Heart right ventricle (tissue), 16 donors: ENCODE results near the gene TLN1. TPM values are rescaled to one million over a fixed set of nuclear protein-coding genes. Genes with fewer than 3 reads are reported as not detected.
A peak's percentile ranks its signal among the peaks of the same experiment; 100 is the strongest.

Experiments used
- ATAC-seq, 8 donors: fragments of 200-7000 bp; cut with Tn5 transposase; one replicate each; pipeline ENCODE4 v1.9.1; 2020; ENCODE audit warnings: mild to moderate bottlenecking in 8 of 8, moderate library complexity in 8 of 8, moderate number of reproducible peaks in 1 of 8
- DNase-seq, 2 donors: peaks; one replicate each; pipeline ENCODE4 v3.0.0-alpha.2; 2020
- H3K27ac ChIP-seq, 10 donors: fragments of 200-600 bp; sonication (generic) in 2 of 10; one replicate each; pipeline versions ENCODE4 v1.5.0 to v1.8.0; 2020 to 2022; ENCODE audit warnings: mild to moderate bottlenecking in 3 of 10
- H3K27me3 ChIP-seq, 7 donors: fragments of 200-600 bp; one replicate each; pipeline ENCODE4 v1.8.0; 2021 to 2022; ENCODE audit warnings: mild to moderate bottlenecking in 2 of 7
- H3K36me3 ChIP-seq, 9 donors: fragments of 200-600 bp; sonication (generic) in 1 of 9; one replicate each; pipeline versions ENCODE4 v1.5.0 to v1.8.0; 2020 to 2022; ENCODE audit warnings: mild to moderate bottlenecking in 2 of 9
- H3K4me1 ChIP-seq, 9 donors: fragments of 200-600 bp; sonication (generic) in 1 of 9; one replicate each; pipeline versions ENCODE4 v1.5.0 to v1.8.0; 2020 to 2022; ENCODE audit warnings: mild to moderate bottlenecking in 4 of 9
- H3K4me3 ChIP-seq, 10 donors: fragments of 200-600 bp; sonication (generic) in 2 of 10; one replicate each; pipeline versions ENCODE4 v1.5.0 to v1.8.0; 2020 to 2022; ENCODE audit warnings: mild to moderate bottlenecking in 7 of 10, moderate library complexity in 2 of 10
- H3K9me3 ChIP-seq, 11 donors: fragments of 200-600 bp in 10 of 11; sonication (generic) in 2 of 11; one replicate each; pipeline versions ENCODE4 v1.5.0 to v1.8.0; 2013 to 2022; ENCODE audit warnings: mild to moderate bottlenecking in 2 of 11, control low read depth in 1 of 11, moderate library complexity in 1 of 11
- CTCF ChIP-seq, 9 donors: fragments of 200-600 bp; sonication (generic) in 2 of 9; IDR thresholded peaks; one replicate each; pipeline versions ENCODE4 v1.5.0 to v1.8.0; 2021 to 2022; ENCODE audit warnings: antibody characterized with exemption in 9 of 9, mild to moderate bottlenecking in 5 of 9, moderate library complexity in 1 of 9
- WGBS, 2 donors: extraction: QIAGEN DNeasy Blood & Tissue Kit; methylation state at CpG; one replicate each; pipeline ENCODE4 v1.1.7; 2013; ENCODE audit warnings: inconsistent platforms in 1 of 2; 5-methylcytosine and 5-hydroxymethylcytosine counted together
- intact Hi-C, 10 donors: fragments of 100-400 bp; cut with DNase I; formaldehyde crosslinking; loops; one replicate each; pipeline versions ENCODE4 v1.11.1 to v1.14.2; 2022
- polyA plus RNA-seq, 2 donors: library from polyadenylated mRNA; stranded (reverse); fragments of 200-250 nt; gene quantifications; one replicate each; pipeline ENCODE4 v1.2.3, GENCODE V29; 2013
- total RNA-seq, 10 donors: library from RNA; stranded (reverse); fragmentation: NEBNext Ultra II Directional in 3 of 10; extraction: Animal tissue kit (Norgen Biotek cat#: 25700) in 3 of 10; gene quantifications; one replicate each; pipeline versions ENCODE4 v1.2.1 to v1.2.4, GENCODE V29; 2021 to 2023
- donor health status: Arrhythmogenic right ventricular cardiomyopathy.
- donor health status: ischemic (EF 13 %, LVEDD 7.1; RV severe dilation, severe dysfunction).
- donor health status: healthy with polysubstance abuse.
- donor health status: DM: no; HTN: yes; CAD: no.
- donor health status: DM: no; HTN: no; CAD: no.
- donor health status: ischemic (EF 25% LVEDD 6.9; RV normal size, moderate dysfunction).
- donor health status: ischemic (EF 25% LVEDD 5.7; RV mildly dilated, moderate dysfunction).
- donor health status: healthy.
- donor health status: DM: yes; HTN: yes; CAD: no.
- donor health status: Ischemic cardiomyopathy.
- donor health status: ischemic (EF 35%, LVEDD 5.7; RV mildly dilated, moderate dysfunction).
- donor health status: nonischemic (EF 11% LVEDD 7.7; RV severe dilation, severe dysfunction).
- donor health status: DM: yes; HTN: yes; CAD: no.
- donor health status: PGD.
- donor health status: ischemic (EF 29% LVEDD 5.4; RV normal size, mild dysfunction).
- donor health status: nonischemic (EF 23%, LVEDD 6.1; RV moderate dilation, normal function).

TLN1 gene
- total and polyA plus RNA-seq, 12 donors = 99.6 to 323 (median 238) TPM

DNA sequence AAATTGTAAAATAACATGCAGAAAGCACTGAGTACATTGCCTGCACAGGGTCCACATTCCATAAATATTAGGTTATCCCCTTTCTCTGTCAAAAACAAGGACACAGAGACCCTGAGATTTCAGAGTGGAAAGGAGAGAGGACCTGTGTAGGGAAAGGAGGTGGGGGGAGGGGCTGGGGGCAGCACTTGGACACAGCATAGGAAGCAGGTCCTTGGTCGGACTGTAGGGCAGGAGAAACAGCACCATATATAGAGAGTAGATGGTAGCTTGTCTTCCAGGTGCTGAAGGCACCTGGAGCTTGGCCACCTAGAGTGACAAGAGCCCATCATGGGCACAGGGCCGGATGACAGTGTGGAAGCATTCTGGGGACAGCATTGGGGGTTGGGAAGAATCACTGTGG is 44.7 kb downstream of the TLN1 start:
- Histone ChIP-seq H3K9me3 (no peaks in the 10 kb centered on the region), H3K4me1 (peaks cover 9 to 71% (median 48%) of the 10 kb centered on the region in 9 donors), H3K27ac (peak overlapping the region in 9 of 10 donors; percentile 42 to 100 (median 97)), H3K4me3 (peak overlapping the region in 9 of 10 donors; percentile 45 to 86 (median 75)), H3K27me3 (peaks cover 0 to 8% (median 0%) of the 10 kb centered on the region in 7 donors), H3K36me3 (peaks cover 0 to 45% (median 32%) of the 10 kb centered on the region in 9 donors)
- 54 to 58% methylated on average over 2 of the region's 2 CpGs for WGBS, 2 donors
- DNase-seq = no peak
- no peak for ATAC-seq
- no peak for TF ChIP-seq CTCF (IDR thresholded peaks at IDR 0.05)
- intact Hi-C loops = loop anchor here in 1 of 10 donors (2.0 kb wide), 1 partner anchor 23 kb away; the partner anchor contains the start of gene ARHGEF39

DNA sequence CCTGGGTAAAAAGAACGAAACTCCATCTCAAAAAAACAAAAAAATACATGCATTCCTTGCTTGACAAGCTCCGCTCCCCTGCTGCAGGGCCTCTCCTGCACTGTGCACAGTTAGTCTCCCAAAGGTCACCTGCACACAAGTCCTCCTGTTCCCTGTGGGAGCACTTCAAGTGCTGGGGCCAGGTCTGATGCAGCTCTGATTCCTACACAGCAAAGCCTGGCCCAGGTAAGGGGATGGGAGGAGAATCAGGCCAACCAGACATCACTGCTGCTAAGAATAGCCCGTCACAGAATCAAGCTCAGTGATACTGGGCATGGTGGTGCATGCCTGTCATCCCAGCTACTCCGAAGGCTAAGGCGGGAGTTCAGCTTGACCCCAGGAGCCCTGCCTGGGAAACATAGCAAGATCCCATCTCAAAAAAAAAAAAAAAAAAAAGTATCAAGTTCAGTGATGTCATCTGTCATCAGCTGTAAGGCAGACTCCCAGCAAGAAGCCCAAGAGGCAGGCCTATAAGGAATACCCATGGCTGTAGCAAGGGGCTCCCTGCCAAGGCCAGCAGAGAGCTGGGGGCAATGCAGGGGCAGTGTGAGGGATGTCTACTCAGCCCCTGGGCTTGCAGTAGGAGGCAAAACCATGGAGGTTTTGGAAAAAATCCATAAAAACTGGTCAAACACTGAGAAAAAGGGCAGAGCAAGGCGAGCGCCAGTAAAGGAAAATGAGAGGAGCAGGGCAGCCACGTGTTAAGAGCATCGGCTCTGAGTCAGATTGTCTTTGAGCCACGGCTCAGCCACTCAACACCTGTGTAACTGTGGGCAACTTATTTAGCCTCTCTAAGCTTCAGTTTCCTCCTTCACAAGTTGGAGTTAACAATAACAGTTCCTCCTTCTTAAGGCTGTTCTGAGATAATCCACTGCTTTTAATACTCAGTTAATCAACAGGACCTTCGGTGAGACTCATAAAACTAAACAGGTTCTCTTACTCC is 45.5 kb downstream of the TLN1 start:
- intact Hi-C loops = loop anchor here in 1 of 10 donors (2.0 kb wide), 1 partner anchor 22 kb away; the partner anchor contains the start of gene ARHGEF39
- ATAC-seq (peak in 7 of 8 donors; percentile 8 to 45 (median 16)), DNase-seq (peak in 1 of 2 donors; percentile 45)
- peaks cover 0 to 8% (median 0%) of the 10 kb centered on the region in 7 donors for H3K27me3 ChIP-seq
- peak overlapping the region in 8 of 10 donors; percentile 45 to 86 (median 76) for H3K4me3 ChIP-seq
- TF ChIP-seq CTCF (IDR thresholded peaks at IDR 0.05) = no peak
- 45 to 52% methylated on average over 11 of the region's 11 CpGs for WGBS, 2 donors
- peak overlapping the region in 9 of 10 donors; percentile 42 to 100 (median 97) for H3K27ac ChIP-seq
- peaks cover 0 to 53% (median 33%) of the 10 kb centered on the region in 9 donors for H3K36me3 ChIP-seq
- no peaks in the 10 kb centered on the region for H3K9me3 ChIP-seq
- peaks cover 9 to 69% (median 46%) of the 10 kb centered on the region in 9 donors for H3K4me1 ChIP-seq

- H3K27me3 ChIP-seq = peaks cover 0 to 8% (median 0%) of the 10 kb centered on the region in 7 donors
- ATAC-seq (no peak), DNase-seq (no peak)
- no peak for TF ChIP-seq CTCF (IDR thresholded peaks at IDR 0.05)
- WGBS, 2 donors = 63 to 72% methylated on average over 13 of the region's 13 CpGs
- H3K4me1 ChIP-seq = peaks cover 9 to 64% (median 42%) of the 10 kb centered on the region in 9 donors
- no peaks in the 10 kb centered on the region for H3K9me3 ChIP-seq
- peak overlapping the region in 3 of 10 donors; percentile 2 to 10 (median 3) for H3K4me3 ChIP-seq
- intact Hi-C loops = no loop called here
- peak overlapping the region in 9 of 10 donors; percentile 27 to 100 (median 97) for H3K27ac ChIP-seq
- peaks cover 0 to 58% (median 33%) of the 10 kb centered on the region in 9 donors for H3K36me3 ChIP-seq
Measured at GRCh38 chr9:35685506-35685905, 46.5 kb downstream of the TLN1 start.

DNA sequence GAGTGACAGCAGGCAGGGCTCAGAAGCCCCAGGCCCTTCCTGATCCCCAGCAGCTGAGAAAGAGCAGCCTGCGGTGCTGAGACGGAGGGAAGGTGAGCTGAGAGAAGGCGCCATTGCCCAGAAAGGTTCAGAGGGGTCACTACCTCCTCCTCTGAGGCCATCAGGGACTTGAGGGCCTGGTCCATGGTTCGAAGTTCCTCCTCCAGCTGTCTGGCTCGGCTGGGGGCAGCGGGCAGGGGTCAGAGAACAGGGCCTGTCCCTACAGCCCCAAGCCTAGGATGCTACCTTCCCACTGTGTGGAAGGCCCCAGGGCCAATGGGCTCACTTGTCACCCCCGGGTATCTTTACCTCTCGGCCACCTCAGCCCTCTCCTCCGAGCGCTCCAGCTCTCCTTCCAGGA is 47.1 kb downstream of the TLN1 start:
- 90 to 94% methylated on average over 10 of the region's 10 CpGs for WGBS, 2 donors
- no peak for ATAC-seq
- H3K27me3 ChIP-seq = peaks cover 0 to 6% (median 0%) of the 10 kb centered on the region in 7 donors
- H3K4me3 ChIP-seq = no peak overlapping the region
- H3K9me3 ChIP-seq = no peaks in the 10 kb centered on the region
- TF ChIP-seq CTCF (IDR thresholded peaks at IDR 0.05) = no peak
- intact Hi-C loops = no loop called here
- peaks cover 9 to 59% (median 37%) of the 10 kb centered on the region in 9 donors for H3K4me1 ChIP-seq
- H3K27ac ChIP-seq = peak overlapping the region in 6 of 10 donors; percentile 40 to 100 (median 98)
- DNase-seq = no peak
- H3K36me3 ChIP-seq = peaks cover 0 to 58% (median 33%) of the 10 kb centered on the region in 9 donors
